Measurements from ENCODE around the gene ZNF274.

- no peak for TF ChIP-seq EZH2phosphoT487 (IDR thresholded peaks at IDR 0.05; ENCODE audit: low read depth)
- TF ChIP-seq CTCF (IDR thresholded peaks at IDR 0.05; ENCODE audit: low read depth, low read length), result no peak
Observed at GRCh38 chr19:58183817-58184215, 955 bp downstream of the ZNF274 start.

All from OCI-LY3 (cell line).